Right lobe of liver (tissue), 4 donors: ENCODE results near the gene SSBP3.

Source experiments
- CTCF ChIP-seq, 4 donors: fragments of 200-600 bp in 3 of 4; fragments of 450-650 bp in 1 of 4; IDR thresholded peaks; one replicate each; pipeline versions ENCODE4 v1.5.1 to v1.8.0; 2016 to 2022; ENCODE audit warnings: antibody characterized with exemption in 4 of 4, mild to moderate bottlenecking in 2 of 4
- POLR2A ChIP-seq: fragments of 450-650 bp; IDR thresholded peaks from one replicate; pipeline ENCODE4 v1.6.1; 2017; ENCODE audit warnings: antibody characterized with exemption, mild to moderate bottlenecking
- donor health status: DM: no; HTN: no; CAD: no.
- donor health status: DM: no; HTN: no; CAD: no.
- donor health status: DM: no; HTN: yes; CAD: no.

DNA sequence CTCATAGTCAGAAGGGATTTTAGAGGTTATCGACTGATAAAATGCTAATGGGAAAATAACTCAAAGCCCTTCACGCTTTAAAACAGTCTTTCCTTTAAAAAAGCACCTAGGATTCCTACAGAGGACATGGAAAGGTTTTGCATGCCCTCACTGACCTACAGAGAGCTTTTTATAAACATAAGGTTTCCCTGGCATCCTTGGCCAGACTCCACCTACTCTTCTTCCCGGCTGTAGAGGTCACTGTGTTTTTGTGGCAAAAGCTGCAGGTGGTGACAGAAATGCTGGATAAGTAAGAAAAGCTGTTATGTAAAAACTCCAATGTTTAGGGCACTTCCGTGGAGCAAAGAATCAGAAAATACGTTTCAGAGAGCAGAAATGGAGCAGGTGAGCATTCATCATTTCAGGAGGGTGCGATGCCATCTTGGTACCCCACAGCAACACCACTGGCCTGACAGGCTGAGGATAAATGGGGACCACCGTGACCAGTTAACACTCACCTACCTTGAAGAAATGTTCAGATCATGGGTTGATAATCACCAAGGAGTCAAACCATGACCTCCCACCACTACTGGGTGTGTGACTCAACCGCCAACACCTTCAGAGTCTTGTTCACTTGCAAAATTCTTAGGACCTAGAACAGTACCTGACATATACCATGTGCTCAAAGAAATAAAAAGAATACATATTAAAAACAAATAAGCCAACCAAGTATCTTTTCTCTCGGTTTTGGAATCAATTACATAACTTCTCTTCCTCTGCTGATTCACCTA lies 46.6 kb downstream of the SSBP3 start:
- TF ChIP-seq POLR2A = no peak
- peak in 3 of 4 donors; percentile 21 to 34 (median 26) for TF ChIP-seq CTCF (IDR thresholded peaks at IDR 0.05)
